CD4-positive, alpha-beta T cell treated with Interferon alpha-2 for 1 hour (primary cell): ENCODE results near the gene CHKA.
A peak's percentile ranks its signal among the peaks of the same experiment; 100 is the strongest.

Experiments
- DNase-seq, 2 donors: peaks; one replicate each; pipeline ENCODE4 v3.0.0-alpha.2; 2020 to 2022

The CHKA gene

DNA sequence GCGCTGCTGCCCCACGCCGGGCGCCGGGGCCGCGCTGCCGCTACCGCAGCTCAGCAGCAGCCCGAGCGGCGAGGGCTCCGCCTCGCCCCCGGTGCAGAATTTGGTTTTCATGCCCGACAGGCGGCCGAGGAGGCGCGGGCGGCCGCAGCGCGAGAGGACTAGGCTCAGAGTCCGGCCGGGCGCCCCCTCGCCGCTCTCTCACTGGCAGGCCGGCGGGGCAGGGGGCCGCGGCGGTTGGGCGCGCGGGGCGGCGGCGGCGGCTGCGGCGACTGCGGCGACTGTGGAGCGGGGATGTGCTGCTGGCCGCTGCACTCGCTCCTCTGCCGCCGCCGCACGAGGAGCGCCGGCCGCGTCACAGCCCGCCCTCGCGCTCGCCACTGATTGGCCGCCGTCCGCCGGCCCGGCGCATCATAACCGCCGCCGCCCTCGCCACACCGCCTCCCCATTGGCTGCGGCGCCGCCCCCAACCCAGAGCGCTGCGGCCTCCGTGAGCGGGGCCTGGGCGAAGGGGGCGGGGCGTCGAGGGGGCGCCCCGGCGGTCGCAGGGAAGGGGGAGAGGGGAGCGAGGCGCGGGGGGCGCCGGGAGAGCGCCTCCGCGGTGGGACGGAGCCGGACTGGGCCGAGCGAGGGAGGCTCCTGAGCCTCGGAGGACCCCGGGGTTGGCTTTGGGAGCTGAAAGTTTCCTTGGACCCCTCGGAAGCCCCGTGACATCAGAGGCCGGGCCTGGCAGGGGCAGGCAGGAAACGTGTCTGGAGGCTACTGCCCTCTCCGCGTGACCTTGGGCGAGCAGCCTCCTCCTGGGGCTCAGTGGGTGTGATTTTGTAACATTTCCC lies at the start of gene CHKA:
Gene CHKA (minus strand): TSS at position 322 of the 833 bp plus-strand sequence. CDS start 211 bp downstream, at position 111.
- peak; percentile 88 for DNase-seq

DNA sequence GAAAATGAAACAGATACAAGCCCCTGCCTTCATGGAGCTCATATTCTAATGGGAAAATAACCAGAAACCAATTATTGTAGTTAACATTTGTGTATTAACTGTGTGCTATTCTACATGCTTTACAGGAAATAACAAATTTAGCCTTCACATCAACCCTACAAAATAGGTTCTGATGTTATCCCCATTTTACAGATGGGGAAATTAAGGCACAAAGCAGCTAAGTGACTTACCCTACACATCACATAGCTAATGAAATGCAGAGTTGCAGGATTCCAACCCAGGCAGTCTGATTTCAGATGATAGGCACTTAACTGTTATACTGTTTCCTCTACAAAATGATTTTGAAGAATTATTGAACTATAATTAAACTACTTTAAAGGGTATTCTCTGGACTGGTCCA lies 48.3 kb upstream of the CHKA start:
- DNase-seq = no peak

DNA sequence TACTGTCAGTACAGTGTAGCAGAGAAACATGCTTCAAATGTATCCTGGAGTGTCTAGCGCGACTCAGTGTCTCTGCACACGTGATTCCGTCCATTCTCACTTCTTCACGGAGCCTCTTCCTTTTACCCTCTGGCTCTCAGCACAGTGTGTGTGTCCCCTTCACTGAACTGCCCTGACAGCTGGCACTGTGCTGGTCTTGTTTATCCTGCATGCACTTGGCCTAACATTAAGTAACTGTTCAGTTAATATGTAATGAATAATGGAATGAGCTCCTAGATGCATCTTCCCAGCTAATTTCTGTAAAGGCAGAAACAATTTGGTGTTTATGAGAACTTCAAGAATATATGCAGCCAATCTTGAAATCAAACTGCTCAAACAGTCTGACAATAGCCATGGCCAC lies 47.5 kb upstream of the CHKA start:
- no peak for DNase-seq

DNA sequence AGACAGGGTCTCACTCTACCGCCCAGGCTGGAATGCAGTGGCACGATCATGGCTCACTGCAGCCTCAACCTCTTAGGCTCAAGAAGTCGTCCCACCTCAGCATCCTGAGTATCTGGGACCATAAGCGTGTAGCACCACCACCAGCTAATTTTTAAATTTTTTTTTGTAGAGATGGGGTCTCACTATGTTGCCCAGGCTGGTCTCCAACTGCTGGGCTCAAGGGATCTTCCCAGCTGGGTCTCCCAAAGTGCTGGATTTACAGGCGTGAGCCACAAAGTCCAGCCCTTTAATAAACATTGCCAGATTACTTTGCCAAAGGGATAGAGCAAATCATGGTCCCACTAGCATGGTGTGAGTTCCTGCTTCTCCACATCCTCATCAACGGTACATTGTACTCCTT lies 46.3 kb upstream of the CHKA start:
- DNase-seq = no peak

DNA sequence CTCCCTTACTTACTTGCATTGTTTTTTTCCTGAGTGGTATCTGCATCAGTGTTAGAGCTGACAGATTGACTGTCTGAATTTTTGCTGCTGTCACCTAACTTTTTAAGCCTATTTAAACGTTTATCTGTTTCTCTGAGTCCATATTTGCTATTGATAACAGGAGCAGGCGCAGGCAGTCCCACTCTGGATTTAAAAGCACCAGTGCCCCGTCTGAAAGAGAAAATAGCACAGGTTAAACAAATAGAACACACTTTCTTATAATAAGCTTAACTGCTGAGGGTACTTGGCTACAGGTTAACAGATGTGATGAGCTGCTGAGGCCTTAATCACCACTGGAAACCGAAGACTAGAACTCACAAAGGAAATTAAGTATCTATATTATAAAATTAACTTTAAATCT lies 45.8 kb upstream of the CHKA start:
- DNase-seq = no peak

DNA sequence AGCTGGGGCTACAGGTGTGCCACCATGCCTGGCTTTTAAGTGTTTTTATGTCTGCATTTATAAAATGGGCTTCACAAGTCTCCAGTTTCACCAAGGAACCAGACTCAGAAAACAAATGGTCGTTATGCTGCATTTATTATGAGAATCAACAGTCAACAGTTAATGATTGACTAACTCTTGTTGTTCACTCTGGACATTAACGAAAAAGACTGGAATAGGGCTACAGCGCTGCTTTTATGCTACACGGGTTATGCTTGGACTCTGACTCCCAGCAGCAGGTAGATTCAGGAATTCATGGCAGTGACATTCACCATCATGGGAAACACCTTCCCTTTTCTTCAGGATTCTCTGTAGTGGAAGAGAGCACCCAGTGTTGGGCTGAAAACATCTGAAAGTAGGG lies 44.4 kb upstream of the CHKA start:
- no peak for DNase-seq

DNA sequence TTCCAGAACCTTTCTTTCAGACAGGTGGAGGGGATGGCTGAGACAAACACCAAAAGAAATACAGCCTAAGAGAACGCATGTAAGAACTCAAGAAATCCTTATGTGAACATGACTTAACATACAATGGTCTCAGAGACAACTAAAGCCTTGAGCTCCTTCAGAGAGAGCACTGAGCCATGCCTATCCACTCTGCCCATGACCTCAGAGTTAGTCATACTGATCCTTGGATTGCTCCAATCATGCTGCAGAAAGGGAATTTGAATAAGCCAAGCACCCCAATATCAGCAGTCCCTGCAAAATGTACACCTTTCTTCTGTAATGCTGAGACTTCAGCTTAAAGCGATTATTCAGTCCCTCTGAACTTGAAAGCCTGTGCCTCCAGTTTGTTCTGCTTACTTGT lies 43.2 kb upstream of the CHKA start:
- no peak for DNase-seq

DNA sequence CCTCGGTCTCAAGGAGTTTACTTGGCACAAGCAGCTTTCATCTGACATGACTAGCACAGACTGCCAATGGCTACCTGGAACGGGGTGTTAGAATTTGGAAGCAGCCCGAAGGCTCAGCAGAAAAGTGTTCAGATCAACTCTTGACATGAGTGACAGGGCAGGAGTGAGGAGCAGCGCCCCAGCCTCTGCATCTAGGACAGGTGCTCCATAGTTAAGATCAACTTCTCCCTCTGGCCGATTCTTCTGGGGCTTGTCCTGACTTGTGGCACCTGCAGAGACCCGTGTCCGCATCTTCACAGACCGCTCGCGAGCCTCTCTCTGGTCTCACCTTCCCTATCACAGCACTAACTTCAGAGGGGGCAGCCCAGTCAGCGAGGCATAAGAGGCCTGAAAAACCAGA lies 42.5 kb upstream of the CHKA start:
- DNase-seq = no peak

DNA sequence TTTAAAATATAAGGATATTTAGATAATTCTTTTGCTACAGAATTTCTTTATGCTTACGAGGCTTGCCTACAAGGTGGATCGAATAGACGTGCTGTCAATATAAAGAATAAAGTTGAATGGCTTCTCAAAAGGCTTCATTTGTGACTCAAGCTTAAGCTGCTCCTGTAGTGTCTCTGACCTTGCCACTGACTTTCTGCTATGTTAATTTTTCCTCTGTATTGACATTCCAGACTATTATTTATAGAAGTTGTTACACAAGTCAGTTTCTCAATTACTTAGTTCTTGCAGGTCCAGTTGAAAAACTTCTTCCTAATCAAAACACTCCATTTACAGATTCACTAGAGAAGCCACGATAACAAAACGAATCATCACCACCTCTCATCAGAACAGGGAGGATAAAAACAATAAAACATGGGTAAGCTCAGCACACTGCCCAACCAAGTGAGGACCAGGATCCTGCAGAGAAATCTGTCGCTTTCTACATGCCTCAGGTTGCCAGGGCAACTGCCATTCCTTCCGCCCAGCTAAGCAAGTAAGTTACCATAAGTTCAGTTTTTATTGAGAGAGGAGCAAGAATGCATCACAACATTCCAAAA lies 39.0 kb upstream of the CHKA start:
- no peak for DNase-seq

DNA sequence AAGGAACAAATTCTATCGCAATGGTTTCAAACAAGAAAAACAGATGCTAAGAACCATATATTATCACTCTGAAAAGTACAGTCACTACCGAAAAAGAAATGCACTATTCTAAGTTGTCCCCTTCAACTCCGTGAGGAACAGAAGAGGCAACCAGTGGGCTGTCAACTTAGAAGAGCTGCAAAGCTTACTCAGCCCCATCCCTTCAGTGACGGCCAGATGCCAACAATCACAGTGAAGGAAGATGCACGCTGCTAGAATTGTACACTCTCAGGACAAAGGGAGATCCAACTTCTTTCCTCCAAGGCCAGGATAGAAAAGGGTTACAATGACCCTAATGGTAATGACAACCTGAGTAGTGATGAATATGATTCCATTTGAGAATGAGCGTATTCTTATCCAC lies 38.5 kb upstream of the CHKA start:
- no peak for DNase-seq

DNA sequence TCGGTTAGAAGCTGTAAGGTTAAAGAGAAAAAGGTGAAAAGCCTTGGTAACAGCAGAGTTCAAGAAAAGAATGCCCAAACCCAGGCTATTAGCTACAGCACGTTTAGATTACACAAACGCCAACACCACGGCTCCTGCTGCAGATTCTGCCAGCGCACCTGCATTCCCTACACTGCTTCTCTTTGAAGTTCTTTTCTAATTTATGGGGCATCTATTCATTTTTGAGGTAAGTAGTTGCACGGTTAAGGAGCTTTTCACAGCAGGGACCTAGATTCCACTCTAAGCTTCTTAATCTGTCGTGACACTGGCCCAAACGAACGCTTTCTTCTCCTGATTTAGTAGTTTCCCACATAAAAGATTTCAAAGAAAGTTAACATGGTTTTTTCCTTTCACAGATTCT lies 38.0 kb upstream of the CHKA start:
- DNase-seq = no peak

DNA sequence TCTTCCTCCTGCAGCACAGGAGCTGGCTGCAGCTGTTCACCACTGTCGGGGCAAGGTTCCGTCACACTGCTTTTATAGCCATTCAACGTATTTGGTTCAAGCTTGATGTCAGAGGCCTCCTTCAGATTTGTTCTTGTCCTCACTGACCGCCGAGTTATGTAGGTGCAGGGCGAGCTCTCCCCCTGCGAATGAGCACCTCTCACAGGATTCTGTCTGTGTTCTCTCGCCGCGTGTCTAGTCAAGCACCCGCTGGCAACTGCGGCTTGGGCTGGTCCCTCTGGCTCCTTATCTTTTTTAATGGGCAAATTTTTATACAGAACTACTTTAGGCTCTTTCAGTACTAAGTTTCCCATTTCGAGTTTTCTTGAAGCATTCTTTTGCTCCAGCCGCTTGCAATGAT lies 37.4 kb upstream of the CHKA start:
- no peak for DNase-seq

DNA sequence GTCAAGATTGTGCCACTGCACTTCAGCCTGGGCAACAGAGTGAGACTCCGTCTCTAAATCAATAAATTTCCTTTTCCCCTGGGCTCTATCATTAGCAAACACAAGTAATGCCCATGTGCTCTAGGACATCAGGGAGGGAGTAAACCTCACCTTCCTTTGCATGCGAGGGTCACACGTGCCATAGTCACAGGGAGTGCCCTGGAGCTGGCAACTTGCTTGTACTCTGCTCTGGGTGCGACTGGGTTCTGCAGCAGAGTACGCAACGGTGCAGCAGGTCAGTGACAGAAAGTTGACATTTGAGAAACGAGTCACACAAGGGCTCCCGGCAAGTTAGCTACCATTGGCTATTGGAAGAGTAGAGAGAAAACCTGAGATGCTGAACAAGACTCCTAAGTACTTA lies 32.6 kb upstream of the CHKA start:
- DNase-seq = no peak

DNA sequence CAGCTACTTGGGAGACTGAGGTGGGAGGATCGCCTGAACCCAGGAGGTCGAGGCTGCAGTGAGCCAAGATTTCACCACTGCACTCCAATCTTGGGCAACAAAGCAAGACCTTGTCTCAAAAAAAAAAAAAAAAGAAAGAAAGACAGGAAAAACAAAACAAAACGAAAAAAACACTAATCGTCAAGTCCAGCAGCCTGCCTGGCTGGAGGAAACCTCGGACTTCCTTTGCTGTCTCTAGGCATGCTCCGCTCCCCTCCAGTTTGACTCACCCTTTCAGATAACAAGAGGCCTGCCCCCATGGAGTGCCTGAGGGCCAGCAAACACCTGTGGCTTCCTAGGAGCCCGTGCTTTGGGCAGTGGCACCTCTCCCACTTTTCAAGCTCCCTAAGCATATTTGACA lies 28.8 kb upstream of the CHKA start:
- no peak for DNase-seq

DNA sequence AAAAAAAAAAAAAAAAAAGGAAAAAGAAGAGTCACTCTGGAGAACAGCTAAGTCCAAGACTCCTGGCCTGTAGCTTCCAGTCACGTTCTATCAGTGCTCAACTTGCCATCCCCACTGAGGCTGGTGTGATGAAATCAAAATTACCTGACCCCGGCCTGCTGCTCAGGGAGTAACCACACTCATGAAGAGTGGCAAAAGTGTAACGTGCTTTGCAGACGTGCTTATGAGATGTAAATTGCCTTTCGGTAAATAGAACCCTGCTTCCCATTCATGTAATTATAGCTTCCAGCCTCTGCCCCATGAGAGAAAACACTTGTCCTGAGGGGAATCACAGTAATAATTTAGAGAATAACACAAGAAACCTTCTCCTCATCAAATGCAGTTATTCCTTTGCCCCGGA lies 28.2 kb upstream of the CHKA start:
- no peak for DNase-seq

DNA sequence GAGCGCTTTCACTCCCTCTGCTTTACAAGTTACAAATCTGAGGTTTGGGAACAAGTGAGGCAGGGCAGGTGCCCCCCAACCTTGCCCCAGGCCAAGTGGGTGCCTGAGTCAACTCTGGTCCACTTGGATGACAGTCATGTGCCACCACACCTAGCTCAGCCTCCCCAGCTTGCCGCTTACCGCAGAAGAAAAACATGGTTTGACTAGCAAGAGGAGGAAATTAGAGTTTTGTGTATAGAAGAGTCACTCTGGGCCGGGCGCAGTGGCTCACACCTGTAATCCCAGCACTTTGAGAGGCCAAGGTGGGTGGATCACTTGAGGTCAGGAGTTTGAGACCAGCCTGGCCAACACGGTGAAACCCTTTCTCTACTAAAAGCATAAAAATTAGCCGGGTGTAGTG lies 27.7 kb upstream of the CHKA start:
- DNase-seq = no peak

DNA sequence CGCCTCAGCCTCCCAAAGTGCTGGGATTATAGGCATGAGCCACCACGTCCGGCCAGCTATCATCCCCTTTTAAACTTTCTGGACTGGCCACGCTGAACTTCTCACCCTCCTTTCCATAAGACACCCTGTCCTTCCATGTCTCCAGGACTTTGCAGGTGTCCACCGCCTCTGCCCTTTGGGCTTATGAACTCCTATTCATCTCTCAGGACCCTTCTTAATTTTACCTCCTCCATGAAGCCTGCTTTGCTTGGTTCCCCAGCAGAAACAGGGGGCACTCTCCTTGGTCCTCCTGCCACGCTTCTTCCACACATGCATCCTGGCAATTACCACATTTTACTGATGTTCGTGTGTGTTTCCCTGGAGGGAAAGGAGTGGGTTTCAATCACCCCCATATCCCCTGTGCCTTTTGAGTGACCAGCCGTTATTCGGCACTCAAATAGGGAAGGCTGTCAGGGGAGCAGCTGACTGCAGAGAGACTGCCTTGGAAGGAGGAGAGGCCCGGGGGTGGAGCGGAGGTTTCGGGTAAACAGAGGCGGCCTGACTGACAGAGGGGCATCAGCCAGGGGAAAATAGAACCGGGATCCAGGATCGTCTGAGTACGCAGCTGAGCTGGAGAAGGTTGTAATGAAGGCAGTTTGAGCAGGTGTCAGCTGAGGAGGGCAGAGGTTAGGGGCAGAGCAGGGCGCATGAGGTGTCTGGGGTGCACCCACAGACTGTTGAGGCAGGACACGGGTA lies 27.1 kb upstream of the CHKA start:
- DNase-seq = no peak

DNA sequence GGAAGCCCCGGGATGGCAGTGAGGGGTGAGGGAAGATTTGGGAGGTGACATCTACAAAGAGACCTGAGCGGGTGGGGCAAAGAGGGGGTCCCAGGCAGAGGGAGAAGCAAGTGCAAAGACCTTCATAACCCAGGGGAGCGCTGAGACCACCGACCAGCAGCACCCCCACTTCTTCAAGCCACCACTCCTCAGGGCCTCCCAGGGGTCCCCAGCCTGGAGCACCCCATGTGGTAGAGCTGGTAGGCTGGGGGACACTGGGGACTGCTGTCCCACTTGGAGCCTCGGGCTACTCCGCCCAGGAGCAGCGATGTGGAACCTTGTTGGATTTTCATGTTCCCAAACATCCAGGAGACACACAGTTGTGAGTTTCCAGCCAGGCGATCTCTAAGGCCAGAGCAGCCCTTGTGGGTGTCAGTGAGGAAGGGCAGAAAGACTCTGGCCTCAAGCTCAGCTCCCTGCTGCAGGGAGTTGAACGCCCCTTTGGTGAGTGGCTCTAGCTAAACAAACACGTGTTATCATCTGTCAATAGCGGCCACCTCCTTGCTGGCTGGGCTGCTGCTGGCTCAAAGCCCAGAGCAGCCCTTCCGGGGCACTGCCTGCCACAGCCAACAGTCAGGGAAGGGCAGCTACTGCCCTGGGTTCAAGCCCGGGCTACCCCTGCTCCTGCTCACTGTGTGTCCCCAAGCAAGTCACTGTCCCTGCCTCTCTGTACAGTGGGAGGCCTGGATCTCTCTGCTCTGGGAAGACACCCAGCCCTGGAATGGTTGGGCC lies 25.7 kb upstream of the CHKA start:
- no peak for DNase-seq

DNA sequence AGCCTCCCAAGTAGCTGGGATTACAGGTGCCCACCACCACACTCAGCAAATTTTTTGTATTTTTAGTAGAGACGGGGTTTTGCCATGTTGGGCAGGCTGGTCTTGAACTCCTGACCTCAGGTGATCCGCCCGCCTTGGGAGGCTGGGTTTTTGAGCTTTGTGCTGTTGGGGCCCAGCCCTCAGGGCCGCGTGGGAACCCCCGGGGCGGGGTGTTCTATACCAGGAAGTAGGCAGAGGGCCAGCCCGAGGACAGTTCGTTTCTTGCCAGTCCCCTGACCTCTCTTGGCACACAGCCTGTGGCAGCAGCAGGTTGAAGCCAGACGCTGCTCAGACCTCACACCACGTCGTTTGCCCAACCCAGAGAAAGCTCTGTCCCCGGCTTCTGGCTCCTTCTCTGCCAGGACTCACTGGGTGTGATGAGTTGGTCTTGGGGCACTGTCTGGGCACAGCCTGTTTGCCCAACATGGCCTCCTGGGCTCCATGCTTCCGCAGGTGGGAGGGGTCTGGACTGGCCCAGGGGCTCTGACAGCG lies 24.9 kb upstream of the CHKA start:
- DNase-seq = peak in 1 of 2 donors; percentile 28

DNA sequence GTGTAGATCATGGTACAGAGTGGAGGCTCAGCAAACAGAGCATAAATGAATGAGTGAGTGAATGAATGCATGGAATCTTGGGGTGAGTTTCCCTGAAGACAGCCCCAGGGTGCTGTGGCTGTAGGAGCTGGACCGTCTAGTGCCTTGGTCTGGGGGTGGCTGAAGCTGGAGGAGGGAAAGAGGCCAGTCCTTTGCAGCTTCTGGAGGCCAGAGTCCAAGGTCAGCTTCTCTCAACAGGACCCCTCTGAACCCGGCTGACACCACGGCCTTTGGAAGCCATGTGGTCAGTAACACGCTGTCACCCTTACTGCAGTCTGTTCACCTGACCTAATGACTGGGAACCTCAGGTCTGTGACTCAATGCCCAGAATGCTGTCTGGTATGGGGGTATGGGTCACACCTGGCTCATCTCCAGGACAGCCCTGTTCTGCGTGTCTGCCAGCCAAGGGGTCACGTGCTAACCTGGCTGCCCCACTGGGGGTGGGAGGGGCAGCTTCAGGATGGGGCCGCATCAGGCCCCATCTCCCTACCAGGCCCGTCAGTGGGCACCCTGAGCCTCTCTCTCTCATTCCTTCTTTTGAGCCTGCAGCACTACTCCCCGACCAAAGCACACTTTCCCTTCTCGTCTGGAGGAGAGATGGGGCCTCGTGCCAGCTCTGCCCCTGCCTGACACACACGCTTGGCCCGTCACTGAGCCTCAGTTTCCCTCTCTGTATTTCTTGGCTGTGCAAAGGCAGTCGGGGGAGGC lies 24.1 kb upstream of the CHKA start:
- DNase-seq = no peak

DNA sequence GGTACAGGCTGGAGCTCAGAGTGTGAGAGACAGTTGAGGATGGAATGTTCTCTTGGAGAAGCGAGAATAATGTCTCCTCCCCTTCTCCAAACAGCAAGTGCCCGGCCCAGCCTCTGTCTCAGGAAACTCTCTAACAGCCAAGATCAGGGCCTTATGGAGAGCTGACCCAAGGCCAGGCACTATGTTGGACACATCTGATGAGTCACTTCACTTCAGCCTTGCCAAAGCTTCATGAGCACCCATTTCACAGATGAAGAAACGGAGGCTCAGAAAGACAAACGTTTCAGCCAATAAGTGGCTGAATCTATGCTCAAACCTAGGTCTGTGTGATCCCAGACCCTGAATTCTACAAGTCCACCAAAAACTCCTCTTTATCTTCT lies 22.1 kb upstream of the CHKA start:
- DNase-seq = no peak
